H1 (cell line): ENCODE data around the gene XKR7. TPM values are rescaled to one million over a fixed set of nuclear protein-coding genes. Genes with fewer than 3 reads are reported as not detected.

Experiments used
- BRCA1 ChIP-seq: IDR thresholded peaks from 2 replicates; pipeline ENCODE4 v1.6.1; 2012; ENCODE audit warnings: low read depth, low read length, improper control_type of control experiment
- CBX5 ChIP-seq: fragments of 300-800, 300-1000 bp; sonication (generic); IDR thresholded peaks from 2 replicates; pipeline ENCODE4 v1.7.1; 2016; ENCODE audit warnings: antibody characterized with exemption, low read length, low read depth
- GABPA ChIP-seq: IDR thresholded peaks from 2 replicates; pipeline ENCODE4 v1.6.1; 2011; ENCODE audit warnings: mild to moderate bottlenecking, low read length, moderate library complexity, borderline replicate concordance; ENCODE audit not compliant: insufficient read depth
- HDAC2 ChIP-seq, 2 experiments: fragments of 300-600 bp in 1 of 2; sonication (generic) in 1 of 2; IDR thresholded peaks; 2 replicates each; pipeline ENCODE4 v1.6.1; 2011 to 2012; ENCODE audit warnings: low read depth in 2 of 2, low read length in 2 of 2, mild to moderate bottlenecking in 2 of 2, moderate library complexity in 2 of 2, borderline replicate concordance in 1 of 2, inconsistent platforms in 1 of 2
- RXRA ChIP-seq: IDR thresholded peaks from 2 replicates; pipeline ENCODE4 v1.6.1; 2011; ENCODE audit warnings: low read depth, mild to moderate bottlenecking, low read length, moderate library complexity; ENCODE audit not compliant: insufficient read depth
- polyA plus RNA-seq, 7 experiments: library from polyadenylated mRNA; depleted of rRNA in 3 of 7; stranded (reverse) in 5 of 7; unstranded in 2 of 7; fragments of >200 nt in 5 of 7; fragments of 200-250 nt in 2 of 7; gene quantifications; 1 replicate in 5 of 7; 2 replicates in 1 of 7; 4 replicates in 1 of 7; pipeline versions ENCODE4 v1.2.1 to v1.2.3, GENCODE V29; 2011 to 2013; ENCODE audit warnings: missing spikeins in 2 of 7, mixed read lengths in 2 of 7
- total RNA-seq: library from RNA; stranded (reverse); fragmentation: NEBNext Ultra II Directional; extraction: Animal tissue kit (Norgen Biotek cat#: 25700); gene quantifications from 2 replicates; pipeline ENCODE4 v1.2.1, GENCODE V29; 2021

XKR7 gene
- total and polyA plus RNA-seq, 2 of the 8 experiments (the other 6 are each of a cell fraction or from before 2014, with no cell fraction given) = 1.8 to 2.4 TPM

GRCh38 chr20:31943052-31943471, 24.9 kb upstream of the XKR7 start (continued):
- TF ChIP-seq GABPA = no peak
- TF ChIP-seq BRCA1 = no peak
- TF ChIP-seq CBX5 = no peak
- no peak for TF ChIP-seq RXRA
- no peak for TF ChIP-seq HDAC2 (IDR thresholded peaks at IDR 0.05; ENCODE audit: borderline replicate concordance in 1 of 2, low read depth in 2 of 2, low read length in 2 of 2)
